ENCODE results near the gene SSR3.

DNA sequence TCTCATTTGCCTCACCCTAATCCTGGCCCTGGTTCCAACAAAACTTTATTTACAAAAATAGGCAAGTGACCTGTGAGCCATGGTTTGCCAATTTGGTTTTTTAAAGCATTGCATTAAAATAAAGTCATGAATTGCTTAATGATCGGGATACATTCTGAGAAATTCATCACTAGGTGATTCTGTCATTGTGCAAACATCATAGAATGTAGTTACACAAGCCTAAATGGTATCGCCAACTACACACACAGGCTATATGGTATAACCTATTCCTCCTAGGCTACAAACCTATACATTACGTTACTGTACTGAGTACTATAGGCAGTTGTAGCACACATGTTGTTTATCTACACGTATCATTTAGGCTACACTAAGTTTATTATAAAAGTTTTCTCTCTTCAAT, 45.9 kb upstream of the SSR3 start:
- no peak for TF ChIP-seq GATA3 (IDR thresholded peaks at IDR 0.05; ENCODE audit: low read depth, low read length)
- TF ChIP-seq GATA2 (IDR thresholded peaks at IDR 0.05; ENCODE audit: low read depth, low read length), result no peak

Measured in SH-SY5Y (cell line).